Osteocyte (in vitro differentiated cells): Measurements from ENCODE around the gene FAN1. TPM values are rescaled to one million over a fixed set of nuclear protein-coding genes. Genes with fewer than 3 reads are reported as not detected.

ENCODE experiments used
- DNase-seq: peaks from one replicate; pipeline ENCODE4 v3.0.0; 2021; ENCODE audit warnings: mixed read lengths; ENCODE audit not compliant: unreplicated experiment; ENCODE audit errors: extremely low spot score
- H3K27ac Mint-ChIP-seq: one replicate; pipeline ENCODE4 v1.8.0; 2021; ENCODE audit warnings: mild to moderate bottlenecking, mixed read lengths; ENCODE audit not compliant: unreplicated experiment
- H3K27me3 Mint-ChIP-seq: one replicate; pipeline ENCODE4 v1.8.0; 2021; ENCODE audit warnings: mixed read lengths; ENCODE audit not compliant: unreplicated experiment
- H3K36me3 Mint-ChIP-seq: one replicate; pipeline ENCODE4 v1.8.0; 2021; ENCODE audit warnings: mixed read lengths; ENCODE audit not compliant: unreplicated experiment
- H3K4me1 Mint-ChIP-seq: one replicate; pipeline ENCODE4 v1.8.0; 2021; ENCODE audit warnings: mixed read lengths; ENCODE audit not compliant: unreplicated experiment
- H3K4me3 Mint-ChIP-seq: one replicate; pipeline ENCODE4 v1.8.0; 2021; ENCODE audit warnings: mild to moderate bottlenecking, moderate library complexity, mixed read lengths; ENCODE audit not compliant: unreplicated experiment
- H3K9me3 Mint-ChIP-seq: one replicate; pipeline ENCODE4 v1.8.0; 2021; ENCODE audit warnings: mixed read lengths; ENCODE audit not compliant: unreplicated experiment
- total RNA-seq: library from RNA; stranded (reverse); gene quantifications from 2 replicates; pipeline ENCODE4 v1.2.1, GENCODE V29; 2021
- TF ChIP-seq, protein P1 (sequence below): fragments of 200-600 bp; sonication (generic); IDR thresholded peaks from 2 replicates; pipeline ENCODE4 v1.5.0; 2021; ENCODE audit warnings: antibody characterized with exemption, mild to moderate bottlenecking, moderate library complexity

Gene FAN1
- total RNA-seq, 1 donor from 2014 or later, result 21.5 TPM

DNA sequence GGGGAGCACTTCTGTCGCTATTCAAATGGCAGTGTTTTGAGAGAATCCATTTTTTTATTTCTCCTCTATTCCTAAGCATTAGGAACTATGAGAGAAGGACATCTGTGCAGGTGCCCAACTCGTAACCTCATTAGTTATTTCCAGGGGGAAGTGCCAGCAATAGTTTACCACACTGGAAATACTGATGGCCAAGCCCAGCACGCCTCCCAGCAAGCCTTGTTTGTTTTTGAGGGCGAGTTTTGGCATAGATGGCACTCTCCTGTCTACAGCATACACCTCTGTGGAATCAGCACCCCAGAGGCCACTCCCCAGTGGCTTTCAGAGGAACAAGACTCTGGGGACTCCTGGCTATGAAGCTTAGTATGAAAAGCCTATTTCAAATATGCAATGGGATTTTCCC lies 36.6 kb downstream of the FAN1 start:
- Mint-ChIP-seq H3K9me3 (no peaks in the 10 kb centered on the region), H3K4me3 (no peak overlapping the region), H3K27ac (no peak overlapping the region), H3K4me1 (no peaks in the 10 kb centered on the region), H3K36me3 (peaks cover 61% of the 10 kb centered on the region), H3K27me3 (no peaks in the 10 kb centered on the region)
- TF ChIP-seq, protein P1, sequence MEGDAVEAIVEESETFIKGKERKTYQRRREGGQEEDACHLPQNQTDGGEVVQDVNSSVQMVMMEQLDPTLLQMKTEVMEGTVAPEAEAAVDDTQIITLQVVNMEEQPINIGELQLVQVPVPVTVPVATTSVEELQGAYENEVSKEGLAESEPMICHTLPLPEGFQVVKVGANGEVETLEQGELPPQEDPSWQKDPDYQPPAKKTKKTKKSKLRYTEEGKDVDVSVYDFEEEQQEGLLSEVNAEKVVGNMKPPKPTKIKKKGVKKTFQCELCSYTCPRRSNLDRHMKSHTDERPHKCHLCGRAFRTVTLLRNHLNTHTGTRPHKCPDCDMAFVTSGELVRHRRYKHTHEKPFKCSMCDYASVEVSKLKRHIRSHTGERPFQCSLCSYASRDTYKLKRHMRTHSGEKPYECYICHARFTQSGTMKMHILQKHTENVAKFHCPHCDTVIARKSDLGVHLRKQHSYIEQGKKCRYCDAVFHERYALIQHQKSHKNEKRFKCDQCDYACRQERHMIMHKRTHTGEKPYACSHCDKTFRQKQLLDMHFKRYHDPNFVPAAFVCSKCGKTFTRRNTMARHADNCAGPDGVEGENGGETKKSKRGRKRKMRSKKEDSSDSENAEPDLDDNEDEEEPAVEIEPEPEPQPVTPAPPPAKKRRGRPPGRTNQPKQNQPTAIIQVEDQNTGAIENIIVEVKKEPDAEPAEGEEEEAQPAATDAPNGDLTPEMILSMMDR, result no peak
- DNase-seq, result no peak

DNA sequence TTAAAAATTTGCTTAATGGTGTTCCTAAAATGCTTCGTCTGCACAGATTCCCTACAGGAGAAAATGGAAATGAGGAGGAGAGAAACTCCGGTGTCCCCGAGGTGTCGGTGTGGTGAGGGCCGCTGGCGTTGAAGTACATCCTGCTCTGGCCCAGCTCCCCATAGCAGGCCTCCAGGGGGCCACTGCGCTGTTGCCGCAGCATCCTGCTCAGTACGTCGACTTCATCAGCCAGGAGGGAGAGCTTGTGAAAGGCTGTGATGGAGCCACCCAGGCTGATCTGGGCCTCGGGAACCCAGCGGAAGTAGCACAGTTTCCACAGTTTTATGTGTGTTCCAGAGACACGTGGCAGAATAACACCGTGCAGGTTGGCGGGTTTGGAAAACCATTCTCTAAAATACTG lies 37.8 kb downstream of the FAN1 start:
- Mint-ChIP-seq H3K27me3 (no peaks in the 10 kb centered on the region), H3K36me3 (peaks cover 62% of the 10 kb centered on the region), H3K4me1 (no peaks in the 10 kb centered on the region), H3K27ac (no peak overlapping the region), H3K9me3 (no peaks in the 10 kb centered on the region), H3K4me3 (no peak overlapping the region)
- TF ChIP-seq, protein P1, result no peak
- no peak for DNase-seq

DNA sequence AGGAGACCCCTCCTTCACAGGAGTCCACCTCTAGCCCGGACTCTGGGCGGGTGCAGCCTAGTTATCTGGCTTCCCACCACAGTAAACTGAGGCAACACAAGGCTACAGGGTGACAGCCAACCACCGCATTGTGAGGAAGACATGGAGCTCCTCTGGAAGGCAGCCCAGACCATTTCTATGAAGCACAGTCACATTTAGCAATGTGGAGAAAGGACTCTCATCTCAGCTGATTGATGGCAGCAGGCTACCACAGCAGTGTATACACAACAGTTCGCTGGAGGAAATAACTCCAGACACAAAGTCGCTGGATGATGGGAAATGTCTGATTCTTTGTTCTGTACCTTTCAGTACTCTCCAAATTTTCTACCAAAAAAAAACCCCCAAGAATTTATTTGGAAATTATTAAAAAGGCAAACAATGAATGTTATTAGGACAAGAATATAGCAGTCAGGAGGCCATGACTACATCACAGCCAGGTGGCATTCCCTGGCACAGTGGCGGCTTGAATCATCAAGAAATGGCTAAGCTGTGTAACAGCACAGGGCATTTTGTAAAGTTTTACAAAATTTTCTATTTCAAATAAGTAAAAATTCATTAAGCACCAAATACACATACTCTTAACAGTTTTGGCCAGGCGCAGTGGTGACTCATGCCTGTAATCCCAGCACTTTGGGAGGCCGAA lies 40.1 kb downstream of the FAN1 start:
- Mint-ChIP-seq H3K27ac (no peak overlapping the region), H3K9me3 (no peaks in the 10 kb centered on the region), H3K4me1 (no peaks in the 10 kb centered on the region), H3K4me3 (no peak overlapping the region), H3K27me3 (no peaks in the 10 kb centered on the region), H3K36me3 (peaks cover 65% of the 10 kb centered on the region)
- TF ChIP-seq, protein P1, result no peak
- DNase-seq, result no peak

DNA sequence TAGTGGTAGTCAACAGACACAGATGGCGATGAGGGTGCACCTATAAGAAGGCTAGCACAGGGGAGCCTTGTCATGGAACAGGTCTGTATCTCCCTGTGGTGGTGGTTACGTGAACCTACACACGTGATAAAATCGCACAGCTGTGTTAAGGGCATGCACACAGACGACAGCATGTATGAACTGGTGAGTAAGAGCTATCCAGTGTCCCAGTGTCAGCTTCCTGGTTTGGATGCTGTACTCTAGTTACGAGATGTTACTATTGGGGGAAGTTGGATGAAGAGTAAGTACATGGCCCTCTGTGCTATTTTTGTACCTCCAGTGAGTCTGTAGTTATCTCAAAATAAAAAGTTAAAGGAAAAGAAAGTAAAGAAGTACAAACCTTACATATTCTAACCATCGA lies 49.5 kb downstream of the FAN1 start:
- peaks cover 69% of the 10 kb centered on the region for H3K36me3 Mint-ChIP-seq
- TF ChIP-seq, protein P1, result no peak
- no peak for DNase-seq
- H3K4me1 Mint-ChIP-seq, result peaks cover 21% of the 10 kb centered on the region
- no peaks in the 10 kb centered on the region for H3K27me3 Mint-ChIP-seq
- H3K4me3 Mint-ChIP-seq, result no peak overlapping the region
- H3K9me3 Mint-ChIP-seq, result peaks cover 5% of the 10 kb centered on the region
- H3K27ac Mint-ChIP-seq, result peak overlapping the region; percentile 27

DNA sequence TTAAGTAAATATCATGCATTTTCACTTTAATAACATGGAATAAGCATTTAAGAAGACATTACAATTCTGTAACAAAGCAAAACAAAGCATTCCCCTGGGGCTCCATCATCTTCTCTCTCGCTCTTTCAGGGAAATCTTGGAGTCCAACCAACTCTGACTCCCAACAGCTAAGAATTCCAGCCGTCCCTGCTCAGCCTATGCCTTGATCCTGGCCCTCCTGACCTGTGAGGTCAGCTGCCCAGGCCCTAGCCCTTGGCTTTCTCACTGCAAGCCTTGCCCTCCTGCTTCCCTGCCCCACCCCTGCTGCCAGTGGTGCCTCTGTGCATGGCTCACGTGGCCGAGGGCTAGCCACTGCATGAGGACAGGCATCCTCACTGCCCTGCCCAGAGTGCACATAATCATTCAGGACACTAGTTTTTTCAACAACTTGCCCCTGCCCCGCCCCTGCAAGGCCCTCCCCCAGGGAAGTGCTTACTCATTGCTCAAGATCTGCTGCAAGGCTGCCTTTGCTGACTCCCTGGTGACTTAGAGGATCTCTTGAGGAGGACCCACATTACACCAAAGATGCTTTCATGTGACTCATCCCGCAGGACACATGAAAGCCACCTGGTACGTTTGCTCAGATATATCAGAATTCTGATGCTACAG lies 50.1 kb downstream of the FAN1 start:
- Mint-ChIP-seq H3K27me3 (no peaks in the 10 kb centered on the region), H3K4me3 (no peak overlapping the region), H3K27ac (peak overlapping the region; percentile 70), H3K4me1 (peaks cover 21% of the 10 kb centered on the region), H3K9me3 (peaks cover 5% of the 10 kb centered on the region), H3K36me3 (peaks cover 63% of the 10 kb centered on the region)
- TF ChIP-seq, protein P1, result no peak
- no peak for DNase-seq
